ENCODE data around the gene FAHD1.

FAHD1 gene

DNA sequence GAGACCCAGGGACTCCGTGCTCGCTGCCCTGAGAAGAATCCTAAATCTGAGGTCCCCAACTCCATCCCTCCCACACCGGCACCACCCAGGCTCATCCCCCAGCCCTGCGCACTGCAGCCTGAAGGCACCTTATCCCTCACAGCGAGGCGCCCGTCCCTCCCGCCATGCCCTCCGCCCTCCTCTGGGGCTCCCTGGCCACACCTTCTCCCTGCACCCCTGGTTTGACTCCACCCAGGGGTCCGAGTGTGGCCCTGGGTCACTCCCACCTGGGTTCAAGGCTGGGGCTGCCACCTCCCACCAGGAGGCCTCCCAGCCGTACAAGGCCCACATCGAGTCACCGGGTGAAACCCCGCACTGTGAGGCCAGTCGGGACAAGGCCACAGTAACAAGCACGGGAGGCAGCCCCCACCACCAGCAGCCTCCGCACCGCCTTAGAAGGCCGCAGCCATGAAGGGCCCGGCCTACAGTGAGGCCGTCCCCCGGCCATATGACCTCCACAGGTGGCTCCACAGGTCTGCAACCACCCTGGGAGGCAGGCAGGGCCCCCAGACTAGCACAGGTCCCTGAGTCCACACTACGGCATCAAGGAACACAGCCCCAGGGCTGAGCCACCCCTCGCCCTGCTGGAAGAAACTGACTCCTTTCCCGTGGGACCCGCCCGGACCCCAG is 8.7 kb upstream of the FAHD1 start:
- DNase-seq: no peak

DNA sequence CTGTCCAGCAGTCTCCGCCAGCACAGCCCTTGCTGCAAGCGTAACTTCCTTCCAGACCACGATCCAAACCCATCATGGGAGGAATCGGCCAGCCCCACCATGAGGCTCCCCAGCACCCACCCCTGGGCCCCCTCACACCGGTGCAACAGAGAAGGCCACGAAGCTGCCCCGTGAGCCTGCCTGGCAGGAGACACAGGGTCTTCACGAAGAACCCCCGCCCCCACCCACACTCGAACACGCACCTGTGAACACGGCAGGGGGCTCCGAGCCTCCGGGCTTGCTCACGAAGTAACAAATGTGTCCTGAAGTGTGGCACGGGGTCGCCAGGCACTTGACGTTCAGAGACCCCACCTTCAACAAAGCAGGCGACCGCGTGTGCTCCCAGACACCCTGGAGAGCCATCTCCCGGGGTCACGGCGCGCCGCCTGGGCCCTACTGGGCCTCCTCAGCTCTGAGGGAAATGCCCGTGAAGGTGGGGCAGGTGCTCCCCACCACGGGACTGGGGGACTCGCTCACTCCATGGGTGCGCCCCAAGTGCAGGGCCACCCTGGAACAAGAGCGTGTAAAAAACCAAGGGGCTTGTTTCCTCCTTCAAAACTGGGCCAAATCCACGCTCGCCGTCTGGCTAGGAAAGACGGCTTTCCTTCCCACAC is 8.0 kb upstream of the FAHD1 start:
- no peak for DNase-seq

DNA sequence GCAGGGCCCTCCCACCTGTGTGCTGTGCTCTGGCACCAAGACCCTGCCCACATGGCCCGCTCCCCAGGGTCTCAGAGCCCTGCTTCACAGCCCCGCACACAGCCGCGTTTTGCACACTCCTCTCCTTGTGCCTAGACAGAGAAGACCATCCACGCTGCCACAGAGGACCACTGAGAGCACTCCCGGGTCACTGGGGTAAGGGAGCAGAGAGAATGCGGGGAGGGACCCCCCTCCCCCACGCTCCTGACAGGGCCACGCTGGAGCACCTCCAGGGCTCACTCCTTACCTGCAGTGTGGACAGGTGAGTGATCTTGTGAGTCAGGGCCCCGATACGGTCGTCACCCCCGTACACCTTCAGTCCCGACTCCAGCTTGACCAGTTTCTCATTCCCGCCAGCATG is 7.4 kb upstream of the FAHD1 start:
- no peak for DNase-seq

DNA sequence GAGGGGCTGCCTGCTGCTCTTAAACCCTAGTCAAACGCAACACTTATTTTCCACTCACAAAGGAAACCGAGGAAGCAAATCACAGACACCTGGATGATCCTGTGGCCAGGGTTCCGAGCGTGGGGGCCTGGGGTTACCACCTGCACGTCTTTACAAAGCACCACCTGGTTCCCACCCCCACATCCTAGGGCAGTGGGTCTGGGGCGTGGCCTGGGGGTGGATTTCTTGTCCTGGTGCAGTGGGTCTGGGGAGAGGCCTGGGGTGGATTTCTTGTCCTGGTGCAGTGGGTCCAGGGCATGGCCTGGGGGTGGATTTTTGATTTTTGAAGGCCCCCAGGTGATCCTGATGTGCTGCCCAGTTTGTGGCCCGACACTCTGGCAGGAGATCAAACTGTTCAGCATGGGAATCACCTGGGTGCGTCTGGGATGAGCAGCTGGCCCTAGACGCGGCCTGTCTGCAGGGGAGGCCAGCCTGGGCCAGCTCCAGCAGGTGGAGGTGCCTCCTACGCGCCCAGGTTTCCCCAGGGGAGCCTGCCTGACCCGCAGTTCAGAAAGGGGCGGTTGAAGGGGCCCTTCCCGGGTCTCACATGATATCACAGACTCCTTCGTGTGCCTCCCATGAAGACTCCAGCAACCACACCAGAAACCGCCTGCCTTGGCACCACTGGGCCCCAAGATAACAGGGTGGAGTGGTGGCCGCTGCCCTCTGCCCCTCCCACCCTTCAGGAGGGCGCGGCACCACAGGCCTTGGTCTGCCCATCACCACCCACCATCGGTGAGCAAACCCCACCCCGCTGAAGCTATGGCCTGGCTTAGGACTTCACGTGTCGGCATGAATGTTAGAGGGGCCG is 6.7 kb upstream of the FAHD1 start:
- no peak for DNase-seq

- no peak for DNase-seq
Observed at GRCh38 chr16:1820946-1821290, 6.1 kb upstream of the FAHD1 start.

DNA sequence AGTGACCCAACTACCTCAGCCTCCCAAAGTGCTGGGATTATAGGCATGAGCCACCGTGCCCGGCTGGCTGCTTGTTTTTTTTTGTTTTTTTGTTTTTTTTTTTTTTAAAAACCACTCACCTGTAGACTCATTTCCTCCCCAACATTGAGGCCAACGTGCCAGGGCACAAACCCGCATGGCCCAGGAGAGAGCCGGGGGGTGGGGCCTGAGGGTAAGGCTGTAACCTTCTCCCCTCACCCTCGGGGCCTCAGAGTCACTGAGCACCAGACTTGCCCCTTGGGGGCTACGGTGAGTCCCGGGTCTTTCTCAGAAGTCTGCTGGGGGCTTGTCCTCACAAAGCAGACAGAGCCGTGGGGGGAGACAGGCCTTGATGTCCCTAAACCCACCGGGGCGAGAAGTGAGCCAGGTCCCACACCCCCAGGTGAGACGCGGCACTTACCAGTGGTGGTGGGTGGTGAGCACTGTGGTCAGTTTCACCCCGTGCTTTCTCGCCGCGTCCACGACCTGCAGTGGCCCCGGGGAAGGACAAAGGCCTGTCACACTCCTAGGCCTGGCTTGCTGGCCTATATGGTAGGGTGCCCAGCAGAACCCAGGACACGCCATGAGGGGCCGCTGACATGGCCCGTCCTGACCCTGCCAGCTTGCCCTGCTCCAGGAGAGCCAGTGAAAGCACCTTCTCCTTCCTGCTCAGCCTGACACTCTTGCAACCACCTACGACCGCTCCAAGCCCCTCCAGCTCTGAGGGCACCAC is 5.0 kb upstream of the FAHD1 start:
- DNase-seq: no peak

GRCh38 chr16:1822801-1823200 is 4.2 kb upstream of the FAHD1 start:
- DNase-seq: no peak

DNA sequence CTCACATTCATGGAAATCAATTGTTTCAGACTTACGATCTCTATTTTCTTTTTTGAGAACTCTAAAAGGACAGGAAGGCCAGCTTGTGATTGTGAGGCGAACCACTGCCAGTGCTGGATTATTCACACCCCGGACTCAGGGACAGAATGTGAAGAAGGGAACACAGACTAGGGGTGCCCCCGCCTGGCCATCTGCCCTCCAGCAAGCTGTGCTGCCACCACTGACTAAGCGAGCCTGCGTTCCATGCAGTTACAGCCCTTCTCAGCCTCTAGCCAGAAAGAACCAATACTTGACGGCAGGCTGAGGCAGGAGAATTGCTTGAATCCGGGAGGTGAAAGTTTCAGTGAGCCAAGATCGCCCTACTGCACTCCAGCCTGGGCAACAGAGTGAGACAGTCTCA is 3.2 kb upstream of the FAHD1 start:
- DNase-seq: no peak

DNA sequence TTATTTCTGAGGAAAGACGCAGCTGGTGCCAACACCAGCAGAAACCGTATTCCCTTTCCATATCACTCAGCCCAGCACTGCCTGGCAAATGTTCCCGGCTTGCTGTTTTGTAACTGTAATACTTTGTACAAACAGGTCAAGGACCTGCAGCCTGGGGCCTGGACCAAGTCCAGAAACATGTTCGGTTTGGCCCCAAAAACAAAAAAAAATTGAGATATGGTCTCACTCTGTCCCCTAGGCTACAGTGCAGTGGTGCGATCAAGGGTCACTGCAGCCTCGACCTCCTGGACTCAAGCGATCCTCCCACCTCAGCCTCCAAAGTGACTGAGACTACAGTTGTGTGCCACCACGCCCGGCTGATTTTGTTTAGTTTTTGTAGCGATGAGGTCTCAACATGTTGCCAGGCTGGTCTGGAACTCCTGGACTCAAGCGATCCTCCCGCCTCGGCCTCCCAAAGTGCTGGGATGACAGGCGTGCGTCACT is 1.6 kb upstream of the FAHD1 start:
- DNase-seq: no peak

GRCh38 chr16:1825864-1826690 is 929 bp upstream of the FAHD1 start:
- DNase-seq: no peak

- DNase-seq: no peak
Observed at GRCh38 chr16:1828645-1829410, 1.8 kb downstream of the FAHD1 start.

DNA sequence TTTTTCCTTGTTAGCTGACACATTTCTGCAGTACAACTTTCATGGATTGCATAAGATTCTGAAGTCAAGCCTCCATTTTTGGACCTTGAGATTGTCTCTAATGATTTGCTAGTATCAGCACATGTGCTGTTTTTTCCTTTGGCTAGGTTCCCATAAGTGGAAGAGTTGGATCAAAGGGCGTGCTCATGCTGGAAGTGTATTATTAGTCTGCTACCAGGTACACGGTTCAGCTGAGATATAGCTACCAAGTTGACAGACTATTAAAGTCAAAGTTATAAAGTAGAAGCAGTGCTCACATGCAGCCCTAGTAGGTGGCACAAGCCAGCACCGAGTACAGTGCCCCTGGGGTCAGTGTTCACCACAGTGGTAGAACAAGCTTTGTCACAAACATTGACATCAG is 3.2 kb downstream of the FAHD1 start:
- no peak for DNase-seq

- DNase-seq: no peak
Observed at GRCh38 chr16:1831186-1832075, 4.4 kb downstream of the FAHD1 start.

DNA sequence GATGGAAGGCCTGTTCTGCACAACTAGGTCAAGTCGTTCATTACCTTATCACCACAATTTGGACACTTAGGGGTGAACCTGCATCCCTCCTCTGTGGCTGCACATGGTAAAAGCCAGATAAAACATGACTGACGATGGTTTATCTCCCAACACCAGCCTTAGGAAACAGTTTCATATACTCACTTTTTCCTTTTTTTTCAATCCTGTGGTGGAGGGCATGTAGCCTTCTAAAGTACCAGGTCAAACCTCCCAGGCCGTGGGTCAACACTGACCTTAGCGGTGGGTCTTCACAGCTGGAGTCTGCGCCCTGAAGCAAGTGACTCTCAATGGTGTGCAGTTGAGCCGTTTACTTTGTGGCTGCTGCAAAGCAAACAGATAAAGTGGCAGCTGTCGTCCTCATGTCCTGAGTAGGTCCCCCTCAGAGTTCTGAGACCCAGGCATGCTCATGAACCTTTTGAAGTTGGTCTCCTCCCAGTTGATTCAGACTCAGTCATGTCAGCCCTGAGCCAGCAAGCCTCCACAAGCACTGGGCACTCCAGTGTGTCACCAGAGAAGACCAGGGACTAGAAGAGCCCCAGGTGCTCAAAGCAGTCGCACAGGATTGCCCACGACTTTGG is 5.9 kb downstream of the FAHD1 start:
- DNase-seq: no peak

DNA sequence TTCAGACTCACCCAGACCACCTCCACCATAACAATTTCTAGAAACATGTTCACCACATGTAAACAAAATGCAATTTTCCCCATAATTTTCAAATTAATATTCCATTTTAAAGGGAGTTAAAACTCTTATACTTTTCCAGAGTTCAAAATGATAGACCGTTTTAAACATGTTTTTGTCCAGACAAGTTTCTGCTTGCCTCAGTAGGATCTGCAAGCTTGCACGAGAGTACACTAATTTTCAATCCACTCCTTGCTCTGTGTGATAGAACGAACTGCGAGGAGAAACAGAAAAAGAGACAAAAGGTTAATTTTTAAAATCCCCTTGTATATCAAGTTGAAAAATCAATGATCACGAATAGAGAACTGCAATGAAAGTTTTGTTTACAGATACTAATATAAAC is 7.1 kb downstream of the FAHD1 start:
- DNase-seq: no peak

DNA sequence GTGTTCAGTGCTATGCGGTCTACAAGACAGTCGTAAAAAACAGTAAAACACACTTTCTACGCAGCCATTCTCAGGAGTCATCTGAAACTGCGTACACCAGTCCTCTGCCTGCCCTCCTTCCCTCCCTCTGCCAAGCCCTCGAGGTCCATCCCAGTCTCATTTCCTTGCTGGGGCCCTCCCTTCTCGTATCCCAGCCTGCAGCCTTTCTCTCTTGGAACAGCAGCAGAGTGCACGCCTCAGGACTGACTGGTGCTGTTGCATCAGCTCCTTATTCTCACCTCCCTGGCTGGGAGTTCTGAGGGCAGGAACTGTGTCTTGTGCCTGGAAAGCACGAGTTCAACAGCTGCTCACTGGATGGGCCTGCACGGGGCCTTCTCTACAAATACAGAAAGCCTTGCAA is 12.5 kb downstream of the FAHD1 start:
- DNase-seq: no peak

GRCh38 chr16:1845985-1846384 is 19.0 kb downstream of the FAHD1 start:
- no peak for DNase-seq

DNA sequence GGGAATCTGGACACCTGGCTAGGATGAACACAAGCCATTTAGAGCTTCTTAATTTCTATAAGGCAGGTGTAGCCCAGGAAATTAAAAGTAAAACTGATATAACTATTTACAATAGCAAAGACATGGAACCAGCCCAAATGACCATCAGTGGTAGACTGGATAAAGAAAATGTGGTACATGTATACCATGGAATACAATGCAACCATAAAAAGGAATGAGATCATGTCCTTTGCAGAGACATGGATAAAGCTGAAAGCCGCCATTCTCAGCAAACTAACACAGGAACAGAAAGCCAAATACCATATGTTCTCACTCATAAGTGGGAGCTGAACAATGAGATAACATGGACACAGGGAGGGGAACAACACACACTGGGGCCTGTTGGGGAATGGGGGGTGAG is 19.4 kb downstream of the FAHD1 start:
- no peak for DNase-seq

DNA sequence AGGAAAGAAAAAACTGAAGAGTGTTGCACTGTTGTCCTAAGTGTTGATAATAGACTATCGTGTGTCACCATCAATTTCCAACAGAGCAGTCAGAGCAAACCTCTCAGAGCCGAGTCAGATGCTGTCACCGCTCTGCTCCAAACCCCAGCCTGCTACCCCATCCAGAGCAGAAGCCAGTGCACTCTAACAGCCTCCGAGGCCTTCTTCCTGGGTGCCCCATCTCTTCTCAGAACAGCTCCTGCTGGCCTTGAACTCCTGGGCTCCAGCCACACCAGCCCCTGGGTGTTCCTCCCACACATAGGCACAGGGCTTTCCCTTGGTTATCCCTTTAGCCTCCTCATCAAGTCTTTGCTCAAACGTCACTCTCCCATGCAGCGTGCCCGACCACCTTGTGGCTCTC is 24.0 kb downstream of the FAHD1 start:
- DNase-seq: no peak

DNA sequence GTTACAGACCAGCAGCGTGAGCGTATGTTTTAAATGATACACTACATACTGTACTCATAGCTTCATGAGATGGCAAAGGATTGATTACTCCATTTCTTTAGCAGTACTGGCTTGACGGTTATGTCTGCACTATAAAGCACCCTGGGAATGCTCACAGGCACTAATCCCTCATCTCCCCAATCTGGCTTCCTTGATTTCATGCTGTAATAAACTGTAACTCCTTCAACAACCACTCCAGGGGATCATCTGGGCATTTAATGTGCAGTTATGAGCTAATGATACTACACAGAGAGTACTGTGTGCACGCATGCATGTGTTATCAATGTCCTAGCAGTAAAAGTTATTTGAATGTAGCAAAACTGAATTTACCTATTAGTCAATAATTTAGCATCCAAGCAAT is 24.8 kb downstream of the FAHD1 start:
- no peak for DNase-seq
